ENCODE results near the gene HNRNPA1. TPM values are rescaled to one million over a fixed set of nuclear protein-coding genes. Genes with fewer than 3 reads are reported as not detected.

Gene HNRNPA1
- total and polyA plus RNA-seq, 9 of the 15 experiments (the other 6 are each of a cell fraction or from before 2014, with no cell fraction given), result 1,166 to 2,703 (median 1,815) TPM

- peak; percentile 76 for TF ChIP-seq MEIS2 (IDR thresholded peaks at IDR 0.05; ENCODE audit: partially characterized antibody)
- no peak for TF ChIP-seq NR0B1 (IDR thresholded peaks at IDR 0.05; ENCODE audit: partially characterized antibody)
- TF ChIP-seq THRA (IDR thresholded peaks at IDR 0.05), result no peak
- no peak for TF ChIP-seq ATF1 (CRISPR knock-in tag; IDR thresholded peaks at IDR 0.05)
- TF ChIP-seq ATF1 (tag; IDR thresholded peaks at IDR 0.05), result peak; percentile 97
- TF ChIP-seq ZZZ3 (IDR thresholded peaks at IDR 0.05), result no peak
- TF ChIP-seq TSC22D4 (tag; IDR thresholded peaks at IDR 0.05), result no peak
- TF ChIP-seq U2AF1 (optimal IDR thresholded peaks at IDR 0.05; ENCODE audit: low read depth, low read length), result no peak
- 0 out of 2 replicates have a peak, but pooled peaks have one; percentile 40 for TF ChIP-seq LEF1 (IDR thresholded peaks at IDR 0.05)
- TF ChIP-seq ZNF318 (IDR thresholded peaks at IDR 0.05; ENCODE audit: borderline replicate concordance in 1 of 2, low read depth in 1 of 2), result peak in 1 of 2 experiments; percentile 82; a peak in 2 of 4 replicates
- no peak for TF ChIP-seq STAT5B (CRISPR knock-in tag; IDR thresholded peaks at IDR 0.05)
- TF ChIP-seq FOXM1 (IDR thresholded peaks at IDR 0.05; ENCODE audit: low read depth), result peak; percentile 47
- no peak for TF ChIP-seq FOXM1 (CRISPR knock-in tag; IDR thresholded peaks at IDR 0.05; ENCODE audit: low read depth)
- peak; percentile 91 for TF ChIP-seq POLR2G (IDR thresholded peaks at IDR 0.05; ENCODE audit: low read depth, low read length)
- TF ChIP-seq FOXK1 (CRISPR knock-in tag; IDR thresholded peaks at IDR 0.05; ENCODE audit: borderline replicate concordance), result peak; percentile 86; the same call in 1 of the 2 replicates
- TF ChIP-seq HLTF (IDR thresholded peaks at IDR 0.05), result peak; percentile 62; the same call in 1 of the 2 replicates
- peak; percentile 93 for TF ChIP-seq PHB (CRISPR knock-in tag; IDR thresholded peaks at IDR 0.05)
- no peak for TF ChIP-seq MAX (CRISPR knock-in tag; IDR thresholded peaks at IDR 0.05)
Measured at GRCh38 chr12:54324617-54325441, 44.3 kb downstream of the HNRNPA1 start, which contains the start of gene COPZ1 (continued).

Measured in K562 (cell line).